A673 (cell line): ENCODE measurements around the gene JAML. TPM values are rescaled to one million over a fixed set of nuclear protein-coding genes. Genes with fewer than 3 reads are reported as not detected.

ENCODE experiments used
- Bru-seq: library from RNA; stranded (reverse); fragments of 400-500 nt; gene quantifications from one replicate; lab custom pipeline; 2021; lab: Mats Ljungman, UMichigan
- BruChase-seq, 2 experiments: library from RNA; stranded (reverse); fragments of 400-500 nt; gene quantifications; one replicate each; lab custom pipeline; 2021; lab: Mats Ljungman, UMichigan
- BruUV-seq: library from RNA; stranded (reverse); fragments of 400-500 nt; replicated peaks from 2 replicates; lab custom pipeline; 2021; lab: Mats Ljungman, UMichigan
- CTCF ChIA-PET: fragments of 300-600 bp; sonication (Branson Sonifier 250); formaldehyde crosslinking; loops from one replicate; lab custom pipeline; 2022; ENCODE audit warnings: antibody characterized with exemption; lab: Charles Lee
- POLR2A ChIA-PET: fragments of 300-600 bp; sonication (Branson Sonifier 250); formaldehyde crosslinking; loops from one replicate; lab custom pipeline; 2022; ENCODE audit warnings: antibody characterized with exemption; ENCODE audit not compliant: low non-redundant PET; lab: Charles Lee
- DNase-seq: peaks from one replicate; pipeline ENCODE4 v3.0.0-alpha.2; 2015; ENCODE audit warnings: low spot score
- H3K27ac ChIP-seq: fragments of 200-600 bp; sonication (generic); 2 replicates; pipeline ENCODE4 v1.5.1; 2016; ENCODE audit warnings: mixed run types, low read depth, mild to moderate bottlenecking, mixed read lengths, antibody characterized with exemption, low read length; ENCODE audit not compliant: poor library complexity, severe bottlenecking
- H3K27me3 ChIP-seq: fragments of 200-600 bp; sonication (generic); replicated peaks from 2 replicates; pipeline ENCODE4 v1.6.1; 2017; ENCODE audit warnings: mixed run types, low read depth, mild to moderate bottlenecking, mixed read lengths, antibody characterized with exemption, low read length; ENCODE audit not compliant: insufficient read depth, poor library complexity
- H3K36me3 ChIP-seq: fragments of 200-600 bp; sonication (generic); 2 replicates; pipeline ENCODE4 v1.6.1; 2016; ENCODE audit warnings: mixed run types, mild to moderate bottlenecking, mixed read lengths, antibody characterized with exemption, low read length; ENCODE audit not compliant: insufficient read depth, poor library complexity, severe bottlenecking
- H3K4me1 ChIP-seq: fragments of 200-600 bp; sonication (generic); 2 replicates; pipeline ENCODE4 v1.6.1; 2017; ENCODE audit warnings: mixed run types, mild to moderate bottlenecking, mixed read lengths, antibody characterized with exemption, low read length; ENCODE audit not compliant: insufficient read depth, poor library complexity, severe bottlenecking
- H3K4me3 ChIP-seq: fragments of 200-600 bp; sonication (generic); 2 replicates; pipeline ENCODE4 v1.5.1; 2016; ENCODE audit warnings: low read depth, mixed run types, mild to moderate bottlenecking, mixed read lengths, low read length; ENCODE audit not compliant: poor library complexity, severe bottlenecking
- H3K9me3 ChIP-seq: fragments of 200-600 bp; sonication (generic); 2 replicates; pipeline ENCODE4 v1.6.1; 2016; ENCODE audit warnings: mixed run types, low read depth, mild to moderate bottlenecking, mixed read lengths, antibody characterized with exemption, low read length; ENCODE audit not compliant: poor library complexity, severe bottlenecking
- EZH2 ChIP-seq: fragments of 200-600 bp; sonication (generic); IDR thresholded peaks from 2 replicates; pipeline ENCODE4 v1.6.1; 2017; ENCODE audit warnings: borderline replicate concordance, low read depth, mild to moderate bottlenecking, mixed read lengths, antibody characterized with exemption, low read length; ENCODE audit not compliant: poor library complexity, severe bottlenecking
- intact Hi-C: fragments of 100-400 bp; cut with micrococcal nuclease; formaldehyde crosslinking; loops from one replicate; pipeline ENCODE4 v1.10.0; 2022; ENCODE audit not compliant: unreplicated experiment
- long read RNA-seq: library from polyadenylated mRNA; stranded (forward); transcript quantifications from one replicate; pipeline ENCODE4 v2.0.0, GENCODE V29; 2022
- total RNA-seq: library from RNA; stranded (reverse); gene quantifications from 2 replicates; pipeline ENCODE4 v1.2.3, GENCODE V29; 2021
- TF ChIP-seq, protein P1 (sequence below): fragments of 300-800, 200-600 bp; sonication (generic); conservative IDR thresholded peaks from 2 replicates; pipeline ENCODE4 v1.5.1; 2017; ENCODE audit warnings: low read depth, mild to moderate bottlenecking, antibody characterized with exemption, low read length, moderate library complexity, mixed read lengths

The JAML gene, protein sequence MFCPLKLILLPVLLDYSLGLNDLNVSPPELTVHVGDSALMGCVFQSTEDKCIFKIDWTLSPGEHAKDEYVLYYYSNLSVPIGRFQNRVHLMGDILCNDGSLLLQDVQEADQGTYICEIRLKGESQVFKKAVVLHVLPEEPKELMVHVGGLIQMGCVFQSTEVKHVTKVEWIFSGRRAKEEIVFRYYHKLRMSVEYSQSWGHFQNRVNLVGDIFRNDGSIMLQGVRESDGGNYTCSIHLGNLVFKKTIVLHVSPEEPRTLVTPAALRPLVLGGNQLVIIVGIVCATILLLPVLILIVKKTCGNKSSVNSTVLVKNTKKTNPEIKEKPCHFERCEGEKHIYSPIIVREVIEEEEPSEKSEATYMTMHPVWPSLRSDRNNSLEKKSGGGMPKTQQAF
- total RNA-seq (not detected in 2 replicates), Bru-seq, nascent RNA (not detected), BruChase-seq, experiment 1, labeled RNA remaining after a 2-hour chase (not detected), BruChase-seq, experiment 2, labeled RNA remaining after a 6-hour chase (not detected)
- long read RNA-seq = 0 reads

DNA sequence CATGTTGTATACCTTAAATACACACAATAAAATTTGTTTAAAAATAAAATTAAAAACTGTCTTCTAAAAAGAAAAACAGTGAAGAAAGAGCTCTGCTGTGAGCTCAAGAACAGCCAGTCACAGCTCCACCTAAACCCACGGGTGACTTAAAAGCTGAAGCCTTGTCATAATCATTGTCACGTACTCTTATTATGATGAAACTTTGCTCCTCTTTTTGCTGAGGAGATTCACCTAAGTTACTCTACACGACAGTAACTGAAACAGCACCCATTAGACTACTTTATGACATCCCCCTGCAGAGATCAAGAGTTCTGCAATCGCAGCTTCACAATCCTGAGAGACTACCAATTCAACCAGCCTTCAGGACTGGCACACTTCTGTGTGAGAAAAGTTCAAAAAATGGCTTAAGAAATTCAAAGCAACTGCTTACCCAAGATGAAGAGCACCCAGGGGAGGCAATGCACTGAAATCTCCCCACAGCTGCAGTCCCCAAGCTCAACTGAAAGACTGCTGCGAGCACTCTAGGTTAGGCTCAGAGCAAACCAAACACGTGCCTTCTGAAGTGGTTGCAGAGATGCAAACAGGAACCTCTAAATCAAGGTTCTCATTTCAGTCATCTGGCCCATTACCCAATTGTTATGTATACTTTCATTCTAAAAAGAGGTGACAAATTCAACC is at the start of gene JAML:
JAML (minus strand) TSS at position 501 of the 678 bp plus-strand sequence. CDS start 10,145 bp downstream, outside the sequence.
- H3K4me1 ChIP-seq = no peaks in the 10 kb centered on the region
- H3K9me3 ChIP-seq = no peaks in the 10 kb centered on the region
- no peak within 1 kb of the TSS for H3K4me3 ChIP-seq
- H3K36me3 ChIP-seq = no peaks in the 10 kb centered on the region
- CTCF ChIA-PET = no interaction called here
- POLR2A ChIA-PET = no interaction called here
- TF ChIP-seq, protein P1, sequence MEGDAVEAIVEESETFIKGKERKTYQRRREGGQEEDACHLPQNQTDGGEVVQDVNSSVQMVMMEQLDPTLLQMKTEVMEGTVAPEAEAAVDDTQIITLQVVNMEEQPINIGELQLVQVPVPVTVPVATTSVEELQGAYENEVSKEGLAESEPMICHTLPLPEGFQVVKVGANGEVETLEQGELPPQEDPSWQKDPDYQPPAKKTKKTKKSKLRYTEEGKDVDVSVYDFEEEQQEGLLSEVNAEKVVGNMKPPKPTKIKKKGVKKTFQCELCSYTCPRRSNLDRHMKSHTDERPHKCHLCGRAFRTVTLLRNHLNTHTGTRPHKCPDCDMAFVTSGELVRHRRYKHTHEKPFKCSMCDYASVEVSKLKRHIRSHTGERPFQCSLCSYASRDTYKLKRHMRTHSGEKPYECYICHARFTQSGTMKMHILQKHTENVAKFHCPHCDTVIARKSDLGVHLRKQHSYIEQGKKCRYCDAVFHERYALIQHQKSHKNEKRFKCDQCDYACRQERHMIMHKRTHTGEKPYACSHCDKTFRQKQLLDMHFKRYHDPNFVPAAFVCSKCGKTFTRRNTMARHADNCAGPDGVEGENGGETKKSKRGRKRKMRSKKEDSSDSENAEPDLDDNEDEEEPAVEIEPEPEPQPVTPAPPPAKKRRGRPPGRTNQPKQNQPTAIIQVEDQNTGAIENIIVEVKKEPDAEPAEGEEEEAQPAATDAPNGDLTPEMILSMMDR = no peak
- TF ChIP-seq EZH2 = no peak
- BruUV-seq = no TSS peak
- no peak within 1 kb of the TSS for H3K27ac ChIP-seq
- H3K27me3 ChIP-seq = peaks cover 70% of the 10 kb centered on the region
- DNase-seq = no peak
- intact Hi-C loops = no loop called here

DNA sequence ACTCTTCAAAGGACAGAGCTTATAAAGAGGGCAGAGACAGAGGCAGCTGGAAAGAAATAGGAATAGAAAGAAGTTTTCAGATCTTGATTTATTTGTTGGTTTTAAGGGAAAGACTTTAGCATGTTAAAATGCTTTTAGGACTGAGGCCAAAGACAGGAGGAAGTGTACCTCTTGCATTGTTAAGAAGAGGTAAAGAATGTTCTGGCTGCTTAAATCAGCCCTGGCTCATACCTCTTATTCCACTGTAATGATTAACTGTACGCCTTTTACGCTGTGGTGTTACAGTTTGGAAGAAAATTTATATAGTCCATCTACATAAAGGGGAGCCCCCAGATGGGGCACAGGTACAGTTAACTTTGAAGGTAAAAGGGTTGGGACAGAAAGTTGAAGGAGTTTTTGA is 49.4 kb upstream of the JAML start:
- H3K27ac ChIP-seq = no peak overlapping the region
- no peaks in the 10 kb centered on the region for H3K36me3 ChIP-seq
- H3K4me3 ChIP-seq = no peak overlapping the region
- TF ChIP-seq, protein P1 = no peak
- no peak for TF ChIP-seq EZH2
- no peaks in the 10 kb centered on the region for H3K4me1 ChIP-seq
- intact Hi-C loops = no loop called here
- BruUV-seq = no TSS peak
- H3K9me3 ChIP-seq = no peaks in the 10 kb centered on the region
- peaks cover 76% of the 10 kb centered on the region for H3K27me3 ChIP-seq
- ChIA-PET POLR2A (no interaction called here), CTCF (no interaction called here)
- no peak for DNase-seq

DNA sequence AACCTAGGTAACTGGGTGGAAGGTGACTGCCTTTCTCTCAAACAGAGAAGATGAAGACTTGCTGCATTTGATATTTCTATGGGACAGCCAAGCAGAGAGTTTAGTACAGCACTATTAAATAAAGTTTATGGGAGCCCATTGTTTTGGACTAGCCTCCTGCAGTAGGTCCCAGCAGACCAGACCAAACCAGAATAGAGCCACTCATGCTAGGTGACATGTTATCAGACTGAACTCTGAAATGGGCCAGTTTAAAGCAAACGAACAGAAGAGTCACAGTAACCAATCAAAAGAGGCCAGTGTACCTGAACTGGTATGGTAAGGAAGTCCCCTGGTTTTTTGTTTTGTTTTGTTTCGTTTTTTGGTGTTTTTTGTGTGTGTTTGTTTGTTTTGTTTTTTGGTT is 47.2 kb upstream of the JAML start:
- TF ChIP-seq EZH2 = no peak
- TF ChIP-seq, protein P1 = no peak
- Histone ChIP-seq H3K36me3 (no peaks in the 10 kb centered on the region), H3K4me3 (no peak overlapping the region), H3K27me3 (peaks cover 82% of the 10 kb centered on the region), H3K27ac (no peak overlapping the region), H3K4me1 (no peaks in the 10 kb centered on the region), H3K9me3 (no peaks in the 10 kb centered on the region)
- BruUV-seq = no TSS peak
- intact Hi-C loops = no loop called here
- ChIA-PET CTCF (interaction anchor here (0.6 kb wide), 1 partner anchor 12 kb away, joined by 3 read pairs; no protein-coding TSS in a partner anchor), POLR2A (no interaction called here)
- no peak for DNase-seq
